ENCODE data around the gene ARMC5.

The ARMC5 gene

GRCh38 chr16:31464348-31464769 lies 5.1 kb downstream of the ARMC5 start:
- DNase-seq = no peak

DNA sequence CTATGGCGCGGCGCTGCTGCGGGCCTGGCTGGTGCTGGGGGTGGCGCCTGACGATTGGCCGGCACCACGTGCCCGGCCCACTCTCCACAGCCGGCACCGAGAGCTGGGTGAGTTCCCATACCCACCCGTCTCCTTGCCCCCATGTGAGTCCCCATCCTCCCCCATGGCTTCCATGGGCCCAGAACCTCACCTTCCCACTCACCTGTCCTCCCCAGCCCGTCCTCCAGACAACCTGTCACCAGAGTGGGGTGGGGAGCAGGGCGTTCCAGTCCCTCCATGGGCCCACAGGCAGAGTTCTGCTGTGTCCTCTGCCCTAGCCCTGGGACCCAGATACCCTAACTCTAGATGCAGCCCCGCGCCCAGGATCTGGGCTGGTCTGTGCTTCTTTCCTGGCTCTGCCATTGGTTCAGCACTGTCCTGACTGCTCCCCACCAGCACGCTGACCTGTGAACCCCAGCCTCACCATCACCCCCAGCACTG lies 5.5 kb downstream of the ARMC5 start:
- no peak for DNase-seq

DNA sequence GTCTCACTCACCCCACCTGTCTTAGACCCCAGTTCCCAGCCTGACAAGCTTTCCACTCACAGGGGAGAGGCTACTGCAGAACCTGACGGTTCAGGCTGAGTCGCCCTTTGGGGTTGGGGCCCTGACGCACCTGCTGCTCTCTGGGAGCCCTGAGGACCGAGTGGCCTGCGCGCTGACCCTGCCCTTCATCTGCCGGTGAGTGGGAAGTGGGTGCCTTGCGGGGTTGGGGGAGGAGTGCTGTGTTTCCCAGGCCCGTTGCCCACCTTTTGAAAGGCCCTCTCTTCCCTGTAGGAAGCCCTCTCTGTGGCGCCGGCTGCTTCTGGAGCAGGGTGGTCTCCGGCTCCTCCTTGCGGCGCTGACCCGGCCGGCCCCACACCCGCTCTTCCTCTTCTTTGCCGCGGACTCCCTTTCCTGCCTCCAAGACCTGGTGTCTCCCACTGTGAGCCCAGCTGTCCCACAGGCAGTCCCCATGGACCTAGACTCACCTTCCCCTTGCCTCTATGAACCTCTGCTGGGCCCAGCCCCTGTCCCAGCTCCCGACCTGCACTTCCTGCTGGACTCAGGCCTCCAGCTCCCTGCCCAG lies 6.6 kb downstream of the ARMC5 start:
- no peak for DNase-seq

DNA sequence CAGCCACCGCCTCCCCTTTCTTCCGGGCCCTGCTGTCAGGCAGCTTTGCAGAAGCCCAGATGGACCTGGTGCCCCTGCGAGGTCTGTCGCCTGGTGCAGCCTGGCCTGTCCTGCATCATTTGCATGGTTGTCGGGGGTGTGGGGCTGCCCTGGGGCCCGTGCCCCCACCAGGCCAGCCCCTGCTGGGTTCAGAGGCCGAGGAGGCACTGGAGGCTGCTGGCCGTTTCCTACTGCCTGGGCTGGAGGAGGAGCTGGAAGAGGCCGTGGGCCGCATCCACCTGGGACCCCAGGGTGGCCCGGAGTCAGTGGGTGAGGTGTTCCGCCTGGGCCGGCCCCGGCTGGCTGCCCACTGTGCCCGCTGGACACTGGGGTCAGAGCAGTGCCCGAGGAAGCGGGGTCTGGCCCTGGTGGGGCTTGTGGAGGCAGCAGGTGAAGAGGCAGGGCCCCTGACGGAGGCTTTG lies 7.1 kb downstream of the ARMC5 start:
- no peak for DNase-seq

DNA sequence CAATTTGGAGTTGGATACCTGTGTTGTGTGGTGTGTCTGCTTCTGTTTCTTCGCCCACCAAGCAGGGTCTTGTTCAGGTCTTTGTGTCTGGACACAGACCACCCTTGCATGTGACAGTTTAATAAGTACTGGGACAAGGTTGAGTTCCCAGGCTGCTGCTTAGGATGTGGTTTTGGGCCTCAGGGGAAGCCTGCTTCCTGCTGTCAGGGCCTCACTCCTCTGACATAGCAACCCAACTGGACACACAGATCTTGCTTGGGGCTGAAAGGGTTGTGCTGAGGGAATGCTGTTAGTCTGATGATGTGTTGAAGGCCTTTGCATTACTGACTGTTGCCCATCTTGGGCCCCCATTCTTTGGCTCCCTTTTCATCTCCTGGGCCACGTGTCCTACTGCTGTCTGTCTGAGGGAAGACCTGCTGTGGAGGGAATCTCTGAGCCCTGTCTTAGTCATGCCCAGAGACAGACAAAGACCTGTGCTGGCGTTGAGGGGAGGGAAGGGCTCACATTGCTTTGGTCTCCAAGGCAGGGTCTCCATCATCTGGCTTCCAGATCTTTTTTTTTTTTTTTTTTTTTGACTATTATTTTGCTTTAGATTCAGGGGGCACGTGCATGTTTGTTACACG lies 8.0 kb downstream of the ARMC5 start:
- no peak for DNase-seq

DNA sequence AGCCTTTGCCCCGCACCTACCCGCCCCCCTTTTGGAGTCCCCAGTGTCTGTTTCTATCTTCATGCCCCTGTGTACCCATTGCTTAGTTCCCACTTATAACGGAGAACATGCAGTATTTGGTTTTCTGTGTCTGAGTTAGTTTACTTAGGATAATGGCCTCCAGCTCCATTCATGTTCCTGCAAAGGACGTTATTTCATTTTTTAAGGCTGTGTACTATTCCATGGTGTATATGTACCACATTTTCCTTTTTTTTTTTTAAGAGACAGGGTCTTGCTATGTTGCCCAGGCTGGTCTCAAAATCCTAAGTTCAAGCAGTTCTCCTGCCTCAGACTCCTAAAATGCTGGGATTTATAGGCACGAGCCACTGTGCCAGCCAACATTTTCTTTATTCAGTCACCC lies 8.6 kb downstream of the ARMC5 start:
- DNase-seq = no peak

- DNase-seq = no peak
Measured at GRCh38 chr16:31470615-31471014, 11.3 kb downstream of the ARMC5 start.

DNA sequence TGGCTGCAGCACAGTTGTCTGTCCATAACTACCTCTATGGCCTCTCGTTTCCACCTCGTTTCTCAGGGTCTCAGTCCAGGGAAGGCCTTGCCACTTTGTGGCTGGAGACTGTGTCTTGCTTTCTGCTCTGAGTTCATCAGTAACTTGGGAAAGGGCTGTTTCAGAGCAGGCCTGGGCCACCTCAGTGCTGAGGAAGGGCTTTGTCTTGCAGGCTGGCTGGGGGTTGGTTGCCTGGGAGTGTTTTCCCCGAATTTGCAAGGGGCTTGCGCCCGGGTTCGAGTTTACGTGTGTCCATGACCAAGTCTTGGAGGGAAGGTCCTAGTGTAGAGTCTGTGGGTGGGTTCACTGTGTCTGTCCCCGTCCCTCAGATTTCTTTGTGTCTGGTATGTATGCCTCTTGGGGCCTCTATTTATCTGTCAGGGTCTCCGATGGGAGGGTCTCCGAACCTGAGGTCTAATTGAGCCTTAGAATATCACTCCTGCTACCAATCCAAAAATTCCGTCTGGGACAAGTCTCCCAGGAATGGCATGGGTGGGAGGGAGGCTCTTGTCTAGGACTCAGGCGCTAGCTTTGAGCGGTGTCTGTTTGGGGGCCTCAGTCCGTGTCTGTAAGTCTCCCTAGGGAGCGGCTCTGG lies 12.1 kb downstream of the ARMC5 start:
- no peak for DNase-seq

DNA sequence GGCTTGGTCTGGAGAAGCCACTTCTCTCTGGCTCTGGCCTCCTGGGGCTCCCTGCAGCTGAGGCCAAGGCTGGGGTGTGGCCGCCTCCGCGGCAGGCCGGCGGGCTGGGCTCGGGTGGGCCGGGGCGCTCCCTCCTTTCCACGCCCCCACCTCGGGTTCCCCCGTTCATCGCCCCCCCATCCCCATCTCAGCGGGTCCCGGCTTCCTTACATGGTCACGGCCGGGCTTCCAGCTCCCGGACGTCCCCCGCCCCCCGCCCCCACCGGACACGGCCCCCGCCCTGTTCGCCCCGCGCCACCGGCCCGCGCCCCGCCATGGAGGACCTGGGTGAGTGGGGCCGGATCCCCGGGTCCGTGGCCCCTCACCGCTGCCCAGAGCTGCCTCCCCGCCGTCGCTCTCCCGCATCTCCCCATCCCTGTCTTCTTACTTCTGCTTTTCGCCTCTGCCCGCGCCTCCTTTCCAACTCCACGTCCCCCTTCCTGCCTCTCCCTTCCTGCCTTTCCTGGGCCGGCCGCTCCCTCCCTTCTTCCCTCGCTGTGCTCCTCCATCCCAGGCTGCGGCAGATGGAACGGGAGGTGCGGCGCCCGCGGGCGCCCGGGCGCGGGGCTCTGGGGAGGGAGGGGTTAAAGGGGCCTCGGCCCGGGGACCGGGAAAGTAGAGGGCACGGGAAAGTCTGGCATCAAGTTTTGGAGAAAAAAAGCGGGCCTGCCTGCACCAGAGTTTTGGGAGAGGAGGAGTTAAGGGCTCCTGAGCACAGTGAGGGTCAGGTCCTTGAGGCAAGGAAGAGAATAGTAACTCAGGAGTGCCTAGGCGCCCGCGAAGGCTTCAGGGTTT lies 12.8 kb downstream of the ARMC5 start, which contains the start of gene TGFB1I1:
TSS of gene TGFB1I1 (plus strand) at position 278 of the 834 bp plus-strand sequence. CDS start at position 315, 37 bp downstream.
- DNase-seq = no peak

GRCh38 chr16:31472709-31473203 lies 13.5 kb downstream of the ARMC5 start:
- peak; percentile 52 for DNase-seq

- no peak for DNase-seq
Measured at GRCh38 chr16:31473264-31473984, 14.1 kb downstream of the ARMC5 start.

DNA sequence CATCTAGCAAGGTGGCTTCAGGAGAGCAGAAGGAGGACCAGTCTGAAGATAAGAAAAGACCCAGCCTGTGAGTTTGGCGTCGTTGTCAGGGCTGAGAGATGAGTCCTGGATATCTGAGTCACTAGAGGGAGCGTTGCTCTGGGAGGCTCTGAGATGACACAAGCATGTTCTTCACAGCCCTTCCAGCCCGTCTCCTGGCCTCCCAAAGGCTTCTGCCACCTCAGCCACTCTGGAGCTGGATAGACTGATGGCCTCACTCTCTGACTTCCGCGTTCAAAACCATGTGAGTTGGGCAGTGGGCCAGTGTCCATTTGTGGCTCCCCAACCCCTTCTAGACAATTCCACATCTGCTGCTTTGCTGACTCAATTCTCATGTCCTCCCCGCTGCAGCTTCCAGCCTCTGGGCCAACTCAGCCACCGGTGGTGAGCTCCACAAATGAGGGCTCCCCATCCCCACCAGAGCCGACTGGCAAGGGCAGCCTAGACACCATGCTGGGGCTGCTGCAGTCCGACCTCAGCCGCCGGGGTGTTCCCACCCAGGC lies 14.9 kb downstream of the ARMC5 start:
- DNase-seq = no peak

DNA sequence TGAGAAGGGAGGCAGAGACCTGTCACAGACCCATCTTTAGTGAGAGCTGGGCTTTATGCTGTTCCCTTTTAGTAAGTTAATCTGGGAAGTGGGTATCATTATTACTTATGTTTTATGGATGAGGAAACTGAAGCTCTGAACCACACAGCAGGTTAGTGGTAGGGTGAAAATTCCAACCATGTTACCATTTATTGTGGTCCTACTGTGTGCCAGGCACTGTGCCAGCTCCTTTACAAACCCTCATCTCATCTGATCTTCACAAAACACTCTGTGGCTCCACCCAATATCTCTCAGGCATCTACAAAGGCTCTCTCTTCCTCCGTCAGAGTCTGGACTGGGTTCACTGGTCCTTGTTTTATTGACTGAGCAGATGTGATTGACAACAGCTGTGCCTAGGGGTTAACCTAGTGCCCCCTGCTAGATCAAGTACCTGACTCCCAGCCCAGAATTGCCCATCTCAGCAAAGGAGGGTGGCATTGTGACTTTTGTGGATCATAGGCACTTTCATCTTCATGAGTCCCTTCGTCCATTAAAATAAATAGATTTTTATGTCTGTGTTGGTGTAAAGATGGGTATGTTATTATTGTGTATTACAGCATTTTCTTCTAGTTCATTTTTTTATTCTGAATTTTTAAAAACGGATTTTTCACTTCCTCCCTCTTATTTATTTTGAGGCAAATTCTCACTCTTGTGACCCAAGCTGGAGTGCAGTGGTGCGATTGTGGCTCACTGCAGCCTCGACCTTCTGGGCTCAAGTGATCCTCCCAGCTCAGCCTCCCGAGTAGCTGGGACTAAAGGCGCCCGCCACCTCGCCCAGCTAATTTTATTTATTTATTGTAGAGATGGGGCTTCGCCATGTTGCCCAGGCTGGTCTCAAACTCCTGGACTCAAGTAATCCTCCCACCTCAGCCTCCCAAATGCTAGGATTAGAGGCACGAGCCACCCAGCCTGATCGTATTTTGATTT lies 15.8 kb downstream of the ARMC5 start:
- no peak for DNase-seq

GRCh38 chr16:31475946-31476302 lies 16.6 kb downstream of the ARMC5 start:
- peak; percentile 27 for DNase-seq

DNA sequence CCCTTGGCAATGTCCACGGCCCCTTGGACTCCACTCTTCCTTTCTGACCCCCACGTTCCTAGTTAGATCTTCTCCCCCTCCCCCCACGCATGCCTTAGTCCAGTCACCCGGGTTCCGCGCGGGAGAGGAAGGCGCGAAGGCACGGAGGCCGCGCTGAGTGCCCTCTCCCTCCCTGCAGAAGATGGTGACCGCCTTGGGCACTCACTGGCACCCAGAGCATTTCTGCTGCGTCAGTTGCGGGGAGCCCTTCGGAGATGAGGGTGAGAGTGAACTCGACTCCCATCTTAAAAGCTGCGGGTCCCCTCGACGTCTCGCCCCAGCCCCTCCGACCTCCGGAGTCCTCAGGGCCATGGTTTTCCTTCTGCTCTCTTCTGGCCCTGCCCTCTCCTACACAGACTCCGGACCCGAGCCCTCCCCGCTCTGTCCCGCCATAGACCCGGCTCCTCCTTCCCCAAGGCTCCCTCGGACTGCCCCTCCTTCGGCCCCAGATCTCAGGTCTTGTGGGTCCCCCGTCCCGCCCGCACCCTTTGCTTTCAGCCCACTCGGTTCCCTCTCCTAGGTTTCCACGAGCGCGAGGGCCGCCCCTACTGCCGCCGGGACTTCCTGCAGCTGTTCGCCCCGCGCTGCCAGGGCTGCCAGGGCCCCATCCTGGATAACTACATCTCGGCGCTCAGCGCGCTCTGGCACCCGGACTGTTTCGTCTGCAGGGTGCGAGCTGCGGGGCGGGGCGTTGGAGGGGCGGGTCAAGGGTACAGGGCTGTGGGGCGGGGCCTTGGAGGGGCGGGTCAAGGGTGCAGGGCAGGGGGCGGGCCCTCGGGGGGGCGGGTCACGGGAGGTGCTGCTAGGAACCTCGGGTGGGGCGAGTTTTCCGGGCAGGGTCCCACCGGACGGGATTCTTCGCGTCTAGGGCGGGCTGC lies 17.3 kb downstream of the ARMC5 start:
- DNase-seq = peak; percentile 87

DNA sequence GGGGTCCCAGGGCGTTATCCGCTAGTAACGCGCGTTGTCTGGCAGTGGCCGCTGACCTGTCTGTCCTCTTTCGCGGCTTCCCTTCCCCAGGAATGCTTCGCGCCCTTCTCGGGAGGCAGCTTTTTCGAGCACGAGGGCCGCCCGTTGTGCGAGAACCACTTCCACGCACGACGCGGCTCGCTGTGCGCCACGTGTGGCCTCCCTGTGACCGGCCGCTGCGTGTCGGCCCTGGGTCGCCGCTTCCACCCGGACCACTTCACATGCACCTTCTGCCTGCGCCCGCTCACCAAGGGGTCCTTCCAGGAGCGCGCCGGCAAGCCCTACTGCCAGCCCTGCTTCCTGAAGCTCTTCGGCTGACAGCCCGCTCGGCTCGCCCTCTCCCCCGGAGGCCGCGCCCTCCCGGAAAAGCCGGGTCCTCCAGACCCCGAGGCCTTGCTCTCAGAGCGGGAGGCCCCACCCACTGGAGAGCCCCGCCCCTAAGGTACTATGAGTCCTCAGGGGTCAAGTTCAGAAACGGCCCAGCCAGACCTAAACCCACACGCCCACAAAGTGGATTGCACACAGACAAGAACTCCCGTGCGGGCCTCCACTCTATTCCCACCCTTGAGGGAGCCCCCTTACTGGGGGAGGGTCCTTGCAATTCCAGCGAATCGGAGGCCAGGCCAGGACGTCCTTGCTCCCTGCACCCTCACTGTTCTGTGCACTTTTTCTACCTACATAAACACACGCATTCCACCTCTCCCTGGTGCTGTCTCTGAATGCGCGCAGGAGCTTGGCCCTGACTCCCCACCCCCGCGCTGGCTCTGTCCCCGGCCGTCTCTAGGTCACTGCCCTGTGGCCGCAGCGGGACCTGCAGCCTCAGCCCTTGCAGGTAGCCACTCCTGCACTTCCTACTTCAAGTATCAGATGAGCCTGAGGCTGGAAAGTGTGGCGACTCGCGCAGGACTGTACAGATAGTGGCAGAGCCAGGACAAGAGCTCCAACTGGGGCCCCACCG lies 18.2 kb downstream of the ARMC5 start:
- peak; percentile 24 for DNase-seq

DNA sequence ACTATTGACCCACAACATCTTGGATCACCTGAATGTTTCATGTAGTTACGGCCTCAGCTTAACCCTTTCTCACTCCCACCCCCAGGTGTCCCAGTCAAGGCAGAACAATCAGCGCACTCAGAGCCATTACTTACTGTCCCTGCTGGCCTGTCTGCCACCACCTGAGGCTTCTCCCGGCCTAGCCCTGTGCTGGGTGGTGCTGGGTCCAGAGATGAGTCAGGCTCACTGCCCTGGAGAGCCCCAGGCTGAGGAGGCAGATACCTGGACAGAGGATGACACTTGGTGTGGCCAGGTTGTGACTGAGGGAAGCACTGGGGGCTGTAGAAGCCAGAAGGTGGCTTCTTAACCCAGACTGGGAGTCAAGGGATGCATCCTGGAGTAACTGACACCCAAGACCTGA lies 19.7 kb downstream of the ARMC5 start:
- no peak for DNase-seq

DNA sequence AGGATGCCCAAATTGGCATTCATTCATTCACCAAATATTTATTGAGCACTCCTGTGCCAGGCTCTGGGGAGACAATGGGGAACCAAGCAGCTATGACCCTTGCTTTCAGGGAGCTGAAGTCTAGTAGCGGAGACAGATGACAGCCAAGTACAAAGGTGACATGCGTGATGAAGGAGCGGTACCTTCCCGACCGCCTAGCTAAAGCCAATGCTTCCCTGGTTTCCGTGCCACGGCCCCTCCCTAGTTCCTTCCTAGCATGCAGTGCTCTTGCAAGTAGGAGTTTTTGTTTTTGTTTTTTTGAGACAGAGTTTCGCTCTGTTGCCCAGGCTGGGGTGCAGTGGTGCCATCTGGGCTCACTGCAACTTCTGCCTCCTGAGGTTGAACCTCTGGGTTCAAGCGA lies 20.4 kb downstream of the ARMC5 start:
- DNase-seq = no peak
